ENCODE results near the gene INAVA.

- TF ChIP-seq EZH2 (IDR thresholded peaks at IDR 0.05) (no peak), POLR2AphosphoS5 (IDR thresholded peaks at IDR 0.05; ENCODE audit: borderline replicate concordance, low read depth, low read length) (no peak), FOXP2 (optimal IDR thresholded peaks at IDR 0.05; ENCODE audit: control extremely low read depth, extremely low read length, insufficient read depth) (no peak)
These were observed 66.2 kb downstream of the INAVA start for GRCh38 chr1:200960948-200961340.

All from SK-N-MC (cell line).